Liver (tissue), 9 donors: ENCODE data around the gene RAB14. TPM values are rescaled to one million over a fixed set of nuclear protein-coding genes. Genes with fewer than 3 reads are reported as not detected.
A peak's percentile ranks its signal among the peaks of the same experiment; 100 is the strongest.

Experiments
- DNase-seq: peaks from one replicate; pipeline ENCODE4 v3.0.0-alpha.2; 2017; ENCODE audit warnings: low spot score
- H3K27ac ChIP-seq, 2 donors: one replicate each; pipeline ENCODE4 v1.7.0; 2013; ENCODE audit warnings: inconsistent platforms in 2 of 2, low read length in 2 of 2, control low read depth in 1 of 2, low read depth in 1 of 2, mild to moderate bottlenecking in 1 of 2
- H3K27me3 ChIP-seq, 4 donors: one replicate each; pipeline versions ENCODE4 v1.6.1 to v1.7.0; 2013; ENCODE audit warnings: low read length in 3 of 4, inconsistent platforms in 1 of 4, mild to moderate bottlenecking in 1 of 4, moderate library complexity in 1 of 4; ENCODE audit not compliant: control insufficient read depth in 4 of 4, insufficient read depth in 4 of 4
- H3K36me3 ChIP-seq, 4 donors: one replicate each; pipeline versions ENCODE4 v1.6.1 to v1.7.0; 2013; ENCODE audit warnings: low read length in 3 of 4, mild to moderate bottlenecking in 3 of 4, low read depth in 1 of 4, moderate library complexity in 1 of 4; ENCODE audit not compliant: control insufficient read depth in 4 of 4, insufficient read depth in 3 of 4
- H3K4me1 ChIP-seq, 4 donors: one replicate each; pipeline versions ENCODE4 v1.6.1 to v1.7.0; 2013; ENCODE audit warnings: low read length in 3 of 4, mild to moderate bottlenecking in 3 of 4, moderate library complexity in 1 of 4; ENCODE audit not compliant: control insufficient read depth in 4 of 4, insufficient read depth in 4 of 4
- H3K4me3 ChIP-seq, 3 donors: one replicate each; pipeline versions ENCODE4 v1.6.1 to v1.7.0; 2013; ENCODE audit warnings: low read length in 3 of 3, control low read depth in 1 of 3, low read depth in 1 of 3, mild to moderate bottlenecking in 1 of 3
- H3K9ac ChIP-seq, 2 donors: one replicate each; pipeline ENCODE4 v1.7.0; 2013; ENCODE audit warnings: low read length in 2 of 2, mild to moderate bottlenecking in 2 of 2, moderate library complexity in 2 of 2, control low read depth in 1 of 2, low read depth in 1 of 2
- H3K9me3 ChIP-seq, 4 donors: one replicate each; pipeline versions ENCODE4 v1.6.1 to v1.7.0; 2013; ENCODE audit warnings: low read length in 3 of 4; ENCODE audit not compliant: control insufficient read depth in 4 of 4
- ATF3 ChIP-seq: IDR thresholded peaks from 2 replicates; pipeline ENCODE4 v1.6.1; 2016; ENCODE audit warnings: antibody characterized with exemption
- EGR1 ChIP-seq, 2 donors: IDR thresholded peaks; 2 replicates each; pipeline ENCODE4 v1.6.1; 2016 to 2018; ENCODE audit warnings: antibody characterized with exemption in 2 of 2, low read depth in 2 of 2
- FOXA2 ChIP-seq: IDR thresholded peaks from 2 replicates; pipeline ENCODE4 v1.6.1; 2016; ENCODE audit warnings: antibody characterized with exemption
- GABPA ChIP-seq, 2 donors: IDR thresholded peaks in 1 of 2; conservative IDR thresholded peaks in 1 of 2; 2 replicates each; pipeline ENCODE4 v1.6.1; 2016; ENCODE audit warnings: antibody characterized with exemption in 2 of 2, mild to moderate bottlenecking in 1 of 2, moderate library complexity in 1 of 2
- HNF4A ChIP-seq, 2 donors: conservative IDR thresholded peaks; 2 replicates each; pipeline ENCODE4 v1.6.1; 2016; ENCODE audit warnings: antibody characterized with exemption in 2 of 2, mild to moderate bottlenecking in 2 of 2
- JUND ChIP-seq, 2 donors: IDR thresholded peaks; 2 replicates each; pipeline ENCODE4 v1.6.1; 2016; ENCODE audit warnings: antibody characterized with exemption in 2 of 2
- RAD21 ChIP-seq, 2 donors: IDR thresholded peaks; 2 replicates each; pipeline ENCODE4 v1.6.1; 2016; ENCODE audit warnings: antibody characterized with exemption in 2 of 2, mild to moderate bottlenecking in 2 of 2
- REST ChIP-seq: IDR thresholded peaks from 2 replicates; pipeline ENCODE4 v1.6.1; 2016; ENCODE audit warnings: antibody characterized with exemption, mild to moderate bottlenecking
- RXRA ChIP-seq, 2 donors: IDR thresholded peaks; 2 replicates each; pipeline ENCODE4 v1.6.1; 2017 to 2018; ENCODE audit warnings: antibody characterized with exemption in 2 of 2, mild to moderate bottlenecking in 1 of 2
- SP1 ChIP-seq: IDR thresholded peaks from 2 replicates; pipeline ENCODE4 v1.6.1; 2018; ENCODE audit warnings: antibody characterized with exemption, mild to moderate bottlenecking
- YY1 ChIP-seq: IDR thresholded peaks from 2 replicates; pipeline ENCODE4 v1.6.1; 2016; ENCODE audit warnings: antibody characterized with exemption, mild to moderate bottlenecking
- WGBS: extraction: QIAGEN DNeasy Blood & Tissue Kit; methylation state at CpG from one replicate; pipeline ENCODE4 v1.1.7; 2013; 5-methylcytosine and 5-hydroxymethylcytosine counted together
- polyA plus RNA-seq, 2 donors: library from polyadenylated mRNA; stranded (reverse) in 1 of 2; unstranded in 1 of 2; fragments of 200-250 nt in 1 of 2; fragments of >200 nt in 1 of 2; fragmentation: Nextera tagmentation in 1 of 2; extraction: Ambion mirVana in 1 of 2; gene quantifications; one replicate each; pipeline versions ENCODE4 v1.2.1 to v1.2.3, GENCODE V29; 2013 to 2015
- total RNA-seq, 2 donors: library from RNA; depleted of rRNA; stranded (reverse); fragments of >200 nt; gene quantifications; one replicate each; pipeline ENCODE4 v1.2.3, GENCODE V29; 2014
- TF ChIP-seq, protein P1 (sequence below): IDR thresholded peaks from 2 replicates; pipeline ENCODE4 v1.6.1; 2016; ENCODE audit warnings: antibody characterized with exemption
- TF ChIP-seq, protein P2 (sequence below): IDR thresholded peaks from 2 replicates; pipeline ENCODE4 v1.6.1; 2016; ENCODE audit warnings: antibody characterized with exemption
- donor health status: healthy.
- donor health status: healthy.
- donor health status: healthy.
- donor health status: healthy.
- donor health status: healthy.

RAB14 gene
- total and polyA plus RNA-seq, 4 donors: 25.9 to 48.2 (median 36.5) TPM

- TF ChIP-seq, protein P1, sequence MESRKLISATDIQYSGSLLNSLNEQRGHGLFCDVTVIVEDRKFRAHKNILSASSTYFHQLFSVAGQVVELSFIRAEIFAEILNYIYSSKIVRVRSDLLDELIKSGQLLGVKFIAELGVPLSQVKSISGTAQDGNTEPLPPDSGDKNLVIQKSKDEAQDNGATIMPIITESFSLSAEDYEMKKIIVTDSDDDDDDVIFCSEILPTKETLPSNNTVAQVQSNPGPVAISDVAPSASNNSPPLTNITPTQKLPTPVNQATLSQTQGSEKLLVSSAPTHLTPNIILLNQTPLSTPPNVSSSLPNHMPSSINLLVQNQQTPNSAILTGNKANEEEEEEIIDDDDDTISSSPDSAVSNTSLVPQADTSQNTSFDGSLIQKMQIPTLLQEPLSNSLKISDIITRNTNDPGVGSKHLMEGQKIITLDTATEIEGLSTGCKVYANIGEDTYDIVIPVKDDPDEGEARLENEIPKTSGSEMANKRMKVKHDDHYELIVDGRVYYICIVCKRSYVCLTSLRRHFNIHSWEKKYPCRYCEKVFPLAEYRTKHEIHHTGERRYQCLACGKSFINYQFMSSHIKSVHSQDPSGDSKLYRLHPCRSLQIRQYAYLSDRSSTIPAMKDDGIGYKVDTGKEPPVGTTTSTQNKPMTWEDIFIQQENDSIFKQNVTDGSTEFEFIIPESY: no peak
Measured at GRCh38 chr9:121182989-121183388, 18.7 kb downstream of the RAB14 start (continued).

DNA sequence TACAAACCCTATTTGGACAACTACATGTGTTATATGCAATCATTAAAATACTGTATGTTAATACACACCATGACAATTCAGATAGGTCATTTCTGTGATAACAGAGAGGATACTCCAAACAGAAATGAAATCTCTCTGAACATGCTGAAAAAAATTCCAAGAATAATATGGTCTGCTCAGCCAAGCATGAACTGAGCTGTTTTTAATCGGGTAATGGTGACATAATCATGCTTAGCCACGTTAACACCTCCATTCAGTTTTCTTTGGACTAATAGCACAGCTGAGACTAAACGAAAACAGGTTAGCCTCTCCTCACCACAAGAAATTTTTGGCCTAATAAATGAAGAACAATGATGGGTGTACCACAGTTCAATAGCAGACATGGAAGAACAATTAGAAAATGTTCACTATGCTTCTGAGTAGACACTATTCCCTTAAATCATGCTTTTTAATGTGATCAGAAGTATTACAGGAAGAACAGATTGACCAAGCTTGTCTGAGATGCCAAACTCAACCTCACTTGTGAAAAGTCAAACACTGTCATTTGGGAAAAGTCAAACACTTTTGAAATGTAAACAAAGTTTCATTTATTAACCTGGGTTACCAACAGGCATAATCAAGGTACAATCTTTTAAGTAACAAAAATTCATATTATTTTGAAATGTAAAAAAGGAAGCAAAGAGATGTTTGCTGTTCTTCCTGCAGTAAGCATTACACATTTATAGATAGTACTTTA, 19.4 kb downstream of the RAB14 start:
- Histone ChIP-seq H3K36me3 (peaks cover 0 to 15% (median 7%) of the 10 kb centered on the region in 4 donors), H3K9me3 (no peaks in the 10 kb centered on the region), H3K4me1 (peaks cover 14 to 78% (median 73%) of the 10 kb centered on the region in 4 donors), H3K9ac (peak overlapping the region in 1 of 2 donors; percentile 51), H3K27me3 (no peaks in the 10 kb centered on the region), H3K4me3 (no peak overlapping the region), H3K27ac (peak overlapping the region; percentile 74 to 85)
- TF ChIP-seq, protein P2, sequence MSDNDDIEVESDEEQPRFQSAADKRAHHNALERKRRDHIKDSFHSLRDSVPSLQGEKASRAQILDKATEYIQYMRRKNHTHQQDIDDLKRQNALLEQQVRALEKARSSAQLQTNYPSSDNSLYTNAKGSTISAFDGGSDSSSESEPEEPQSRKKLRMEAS: peak; percentile 33
- TF ChIP-seq JUND (IDR thresholded peaks at IDR 0.05): peak in 1 of 2 donors; percentile 31
- peak; percentile 79 for TF ChIP-seq FOXA2
- TF ChIP-seq RXRA (IDR thresholded peaks at IDR 0.05): peak; percentile 57 to 78
- TF ChIP-seq SP1: peak; percentile 19
- TF ChIP-seq RAD21 (IDR thresholded peaks at IDR 0.05): peak in 1 of 2 donors; percentile 5
- TF ChIP-seq GABPA (IDR thresholded peaks at IDR 0.05 in 1 of 2, conservative IDR thresholded peaks at IDR 0.05 in 1 of 2): no peak
- TF ChIP-seq, protein P1: peak; percentile 50
- TF ChIP-seq ATF3: no peak
- no peak for TF ChIP-seq EGR1 (IDR thresholded peaks at IDR 0.05; ENCODE audit: low read depth in 2 of 2)
- peak; percentile 10 for TF ChIP-seq YY1
- peak; percentile 25 for TF ChIP-seq REST
- peak; percentile 53 to 62 for TF ChIP-seq HNF4A (conservative IDR thresholded peaks at IDR 0.05)
- no peak for DNase-seq
- 37% methylated on average over 3 of the region's 3 CpGs for WGBS
